ENCODE measurements around the gene ATG13. TPM values are rescaled to one million over a fixed set of nuclear protein-coding genes. Genes with fewer than 3 reads are reported as not detected.

ATG13 gene
- total RNA-seq, 4 donors from 2014 or later: 56.4 to 125 (median 90.8) TPM

- TF ChIP-seq CTCF (IDR thresholded peaks at IDR 0.05; ENCODE audit: low read depth): no peak
Measured at GRCh38 chr11:46718155-46719019, 101.0 kb downstream of the ATG13 start.

- no peak for TF ChIP-seq CTCF (IDR thresholded peaks at IDR 0.05; ENCODE audit: low read depth)
Measured at GRCh38 chr11:46719048-46719542, 101.7 kb downstream of the ATG13 start, which contains the start of gene F2. Gene F2 (plus strand): TSS chr11:46719213. CDS start chr11:46719236, 23 bp downstream.

GRCh38 chr11:46719543-46720218 lies 102.3 kb downstream of the ATG13 start:
- TF ChIP-seq CTCF (IDR thresholded peaks at IDR 0.05; ENCODE audit: low read depth): no peak

GRCh38 chr11:46721286-46721685 lies 103.9 kb downstream of the ATG13 start:
- TF ChIP-seq CTCF (IDR thresholded peaks at IDR 0.05; ENCODE audit: low read depth): no peak

GRCh38 chr11:46722566-46723358 lies 105.4 kb downstream of the ATG13 start:
- TF ChIP-seq CTCF (IDR thresholded peaks at IDR 0.05; ENCODE audit: low read depth): no peak

- TF ChIP-seq CTCF (IDR thresholded peaks at IDR 0.05; ENCODE audit: low read depth): no peak
Measured at GRCh38 chr11:46723359-46723680, 106.0 kb downstream of the ATG13 start.

Measured in subcutaneous adipose tissue (tissue), 4 donors.